ENCODE measurements around the gene CHAT.

The CHAT gene

GRCh38 chr10:49682879-49683278 lies 69.0 kb downstream of the CHAT start:
- Mint-ChIP-seq H3K4me3 (no peak overlapping the region), H3K27me3 (peaks cover 51% of the 10 kb centered on the region), H3K9me3 (peaks cover 8% of the 10 kb centered on the region)

GRCh38 chr10:49686651-49687050 lies 72.8 kb downstream of the CHAT start:
- H3K36me3 Mint-ChIP-seq (ENCODE audit: insufficient read depth) = no peaks in the 10 kb centered on the region
- no peak overlapping the region for H3K4me3 Mint-ChIP-seq
- no peaks in the 10 kb centered on the region for H3K4me1 Mint-ChIP-seq
- ATAC-seq (replicated peaks; ENCODE audit: extremely low read depth, poor library complexity, severe bottlenecking) (no peak), DNase-seq (ENCODE audit: low spot score in 2 of 2) (no peak)
- peaks cover 54% of the 10 kb centered on the region for H3K27me3 Mint-ChIP-seq
- H3K27ac Mint-ChIP-seq (ENCODE audit: low read depth) = no peak overlapping the region
- H3K9me3 Mint-ChIP-seq = no peaks in the 10 kb centered on the region

More at GRCh38 chr10:49682879-49683278, 69.0 kb downstream of the CHAT start:
- no peak overlapping the region for H3K27ac Mint-ChIP-seq (ENCODE audit: low read depth)
- no peaks in the 10 kb centered on the region for H3K4me1 Mint-ChIP-seq
- ATAC-seq (replicated peaks; ENCODE audit: extremely low read depth, poor library complexity, severe bottlenecking) = no peak
- DNase-seq (ENCODE audit: low spot score in 2 of 2) = no peak
- H3K36me3 Mint-ChIP-seq (ENCODE audit: insufficient read depth) = no peaks in the 10 kb centered on the region

- peaks cover 59% of the 10 kb centered on the region for H3K27me3 Mint-ChIP-seq
- no peaks in the 10 kb centered on the region for H3K9me3 Mint-ChIP-seq
- no peak overlapping the region for H3K4me3 Mint-ChIP-seq
- H3K27ac Mint-ChIP-seq (ENCODE audit: low read depth) = no peak overlapping the region
- no peaks in the 10 kb centered on the region for H3K36me3 Mint-ChIP-seq (ENCODE audit: insufficient read depth)
- DNase-seq (ENCODE audit: low spot score in 2 of 2) (no peak), ATAC-seq (replicated peaks; ENCODE audit: extremely low read depth, poor library complexity, severe bottlenecking) (no peak)
- H3K4me1 Mint-ChIP-seq = no peaks in the 10 kb centered on the region
These were observed 74.5 kb downstream of the CHAT start for GRCh38 chr10:49688261-49688846.

- Mint-ChIP-seq H3K27me3 (peaks cover 65% of the 10 kb centered on the region), H3K36me3 (ENCODE audit: insufficient read depth) (no peaks in the 10 kb centered on the region), H3K4me3 (no peak overlapping the region), H3K9me3 (no peaks in the 10 kb centered on the region), H3K4me1 (no peaks in the 10 kb centered on the region), H3K27ac (ENCODE audit: low read depth) (no peak overlapping the region)
- DNase-seq (ENCODE audit: low spot score in 2 of 2) (no peak), ATAC-seq (replicated peaks; ENCODE audit: extremely low read depth, poor library complexity, severe bottlenecking) (no peak)
These were observed 75.1 kb downstream of the CHAT start for GRCh38 chr10:49688920-49689319.

- no peak for ATAC-seq (replicated peaks; ENCODE audit: extremely low read depth, poor library complexity, severe bottlenecking)
- Mint-ChIP-seq H3K9me3 (no peaks in the 10 kb centered on the region), H3K4me1 (no peaks in the 10 kb centered on the region), H3K4me3 (no peak overlapping the region), H3K36me3 (ENCODE audit: insufficient read depth) (no peaks in the 10 kb centered on the region), H3K27me3 (peaks cover 74% of the 10 kb centered on the region), H3K27ac (ENCODE audit: low read depth) (no peak overlapping the region)
- DNase-seq (ENCODE audit: low spot score in 2 of 2) = no peak
These were observed 76.2 kb downstream of the CHAT start for GRCh38 chr10:49689882-49690510.

- Mint-ChIP-seq H3K4me3 (no peak overlapping the region), H3K27me3 (peaks cover 74% of the 10 kb centered on the region), H3K4me1 (no peaks in the 10 kb centered on the region), H3K36me3 (ENCODE audit: insufficient read depth) (no peaks in the 10 kb centered on the region), H3K27ac (ENCODE audit: low read depth) (no peak overlapping the region), H3K9me3 (no peaks in the 10 kb centered on the region)
- DNase-seq (ENCODE audit: low spot score in 2 of 2) (no peak), ATAC-seq (replicated peaks; ENCODE audit: extremely low read depth, poor library complexity, severe bottlenecking) (no peak)
These were observed 77.0 kb downstream of the CHAT start for GRCh38 chr10:49690698-49691356.

GRCh38 chr10:49691588-49691987 lies 77.8 kb downstream of the CHAT start:
- Mint-ChIP-seq H3K27ac (ENCODE audit: low read depth) (no peak overlapping the region), H3K9me3 (no peaks in the 10 kb centered on the region), H3K4me3 (no peak overlapping the region), H3K36me3 (ENCODE audit: insufficient read depth) (no peaks in the 10 kb centered on the region), H3K27me3 (peaks cover 81% of the 10 kb centered on the region), H3K4me1 (no peaks in the 10 kb centered on the region)
- ATAC-seq (replicated peaks; ENCODE audit: extremely low read depth, poor library complexity, severe bottlenecking) = no peak
- no peak for DNase-seq (ENCODE audit: low spot score in 2 of 2)

- peaks cover 78% of the 10 kb centered on the region for H3K27me3 Mint-ChIP-seq
These were observed 80.6 kb downstream of the CHAT start for GRCh38 chr10:49694466-49694865.

GRCh38 chr10:49696311-49696710 lies 82.5 kb downstream of the CHAT start:
- Mint-ChIP-seq H3K9me3 (no peaks in the 10 kb centered on the region), H3K27me3 (peaks cover 77% of the 10 kb centered on the region), H3K4me1 (no peaks in the 10 kb centered on the region), H3K27ac (ENCODE audit: low read depth) (no peak overlapping the region), H3K36me3 (ENCODE audit: insufficient read depth) (no peaks in the 10 kb centered on the region), H3K4me3 (no peak overlapping the region)
- ATAC-seq (replicated peaks; ENCODE audit: extremely low read depth, poor library complexity, severe bottlenecking) (no peak), DNase-seq (ENCODE audit: low spot score in 2 of 2) (no peak)

More at GRCh38 chr10:49694466-49694865, 80.6 kb downstream of the CHAT start:
- ATAC-seq (replicated peaks; ENCODE audit: extremely low read depth, poor library complexity, severe bottlenecking) (no peak), DNase-seq (ENCODE audit: low spot score in 2 of 2) (no peak)
- H3K4me3 Mint-ChIP-seq = no peak overlapping the region
- H3K36me3 Mint-ChIP-seq (ENCODE audit: insufficient read depth) = no peaks in the 10 kb centered on the region
- no peaks in the 10 kb centered on the region for H3K9me3 Mint-ChIP-seq
- no peak overlapping the region for H3K27ac Mint-ChIP-seq (ENCODE audit: low read depth)
- H3K4me1 Mint-ChIP-seq = no peaks in the 10 kb centered on the region

- Mint-ChIP-seq H3K27me3 (peaks cover 80% of the 10 kb centered on the region), H3K36me3 (ENCODE audit: insufficient read depth) (no peaks in the 10 kb centered on the region), H3K4me1 (no peaks in the 10 kb centered on the region), H3K4me3 (no peak overlapping the region), H3K9me3 (no peaks in the 10 kb centered on the region), H3K27ac (ENCODE audit: low read depth) (no peak overlapping the region)
- ATAC-seq (replicated peaks; ENCODE audit: extremely low read depth, poor library complexity, severe bottlenecking) (no peak), DNase-seq (ENCODE audit: low spot score in 2 of 2) (no peak)
These were observed 84.8 kb downstream of the CHAT start for GRCh38 chr10:49698679-49699078.

GRCh38 chr10:49700211-49700610 lies 86.4 kb downstream of the CHAT start:
- DNase-seq (ENCODE audit: low spot score in 2 of 2) (no peak), ATAC-seq (replicated peaks; ENCODE audit: extremely low read depth, poor library complexity, severe bottlenecking) (no peak)
- no peaks in the 10 kb centered on the region for H3K4me1 Mint-ChIP-seq
- H3K4me3 Mint-ChIP-seq = no peak overlapping the region
- H3K9me3 Mint-ChIP-seq = no peaks in the 10 kb centered on the region
- no peak overlapping the region for H3K27ac Mint-ChIP-seq (ENCODE audit: low read depth)
- no peaks in the 10 kb centered on the region for H3K36me3 Mint-ChIP-seq (ENCODE audit: insufficient read depth)
- peaks cover 78% of the 10 kb centered on the region for H3K27me3 Mint-ChIP-seq

- H3K36me3 Mint-ChIP-seq (ENCODE audit: insufficient read depth) = no peaks in the 10 kb centered on the region
- H3K27ac Mint-ChIP-seq (ENCODE audit: low read depth) = no peak overlapping the region
- peaks cover 77% of the 10 kb centered on the region for H3K27me3 Mint-ChIP-seq
- H3K4me3 Mint-ChIP-seq = no peak overlapping the region
- no peaks in the 10 kb centered on the region for H3K9me3 Mint-ChIP-seq
- ATAC-seq (replicated peaks; ENCODE audit: extremely low read depth, poor library complexity, severe bottlenecking) = no peak
- no peaks in the 10 kb centered on the region for H3K4me1 Mint-ChIP-seq
- no peak for DNase-seq (ENCODE audit: low spot score in 2 of 2)
These were observed 87.2 kb downstream of the CHAT start for GRCh38 chr10:49700997-49701396.

GRCh38 chr10:49707585-49707984 lies 93.7 kb downstream of the CHAT start:
- no peaks in the 10 kb centered on the region for H3K36me3 Mint-ChIP-seq (ENCODE audit: insufficient read depth)
- no peak overlapping the region for H3K27ac Mint-ChIP-seq (ENCODE audit: low read depth)
- ATAC-seq (replicated peaks; ENCODE audit: extremely low read depth, poor library complexity, severe bottlenecking) = no peak
- H3K9me3 Mint-ChIP-seq = no peaks in the 10 kb centered on the region
- no peaks in the 10 kb centered on the region for H3K4me1 Mint-ChIP-seq
- no peak overlapping the region for H3K4me3 Mint-ChIP-seq
- no peak for DNase-seq (ENCODE audit: low spot score in 2 of 2)
- peaks cover 56% of the 10 kb centered on the region for H3K27me3 Mint-ChIP-seq
